ENCODE results near the gene FZD2. TPM values are rescaled to one million over a fixed set of nuclear protein-coding genes. Genes with fewer than 3 reads are reported as not detected.
A peak's percentile ranks its signal among the peaks of the same experiment; 100 is the strongest.

The FZD2 gene
- total and polyA plus RNA-seq, 2 of the 13 experiments (the other 11 are each of a cell fraction or from before 2014, with no cell fraction given), result 0.07 to 0.13 TPM

GRCh38 chr17:44522883-44523671, 34.2 kb upstream of the FZD2 start (continued):
- TF ChIP-seq ZBTB49 (CRISPR knock-in tag; IDR thresholded peaks at IDR 0.05; ENCODE audit: borderline replicate concordance), result no peak
- no peak for TF ChIP-seq MLX (CRISPR knock-in tag; IDR thresholded peaks at IDR 0.05)
- TF ChIP-seq ZNF337 (CRISPR knock-in tag; IDR thresholded peaks at IDR 0.05; ENCODE audit: borderline replicate concordance, low read depth), result no peak
- TF ChIP-seq ZNF30 (CRISPR knock-in tag; IDR thresholded peaks at IDR 0.05), result no peak
- no peak for TF ChIP-seq TP53 (CRISPR knock-in tag; conservative IDR thresholded peaks at IDR 0.05)
- TF ChIP-seq ZNF230 (CRISPR knock-in tag; IDR thresholded peaks at IDR 0.05), result no peak; the same call in 1 of the 2 replicates
- TF ChIP-seq ZBTB26 (CRISPR knock-in tag; IDR thresholded peaks at IDR 0.05; ENCODE audit: borderline replicate concordance), result no peak; the same call in 1 of the 2 replicates
- no peak; the same call in 1 of the 2 replicates for TF ChIP-seq HDAC2 (CRISPR knock-in tag; IDR thresholded peaks at IDR 0.05)
- TF ChIP-seq NFATC3 (CRISPR knock-in tag; IDR thresholded peaks at IDR 0.05), result no peak
- TF ChIP-seq ZNF530 (CRISPR knock-in tag; IDR thresholded peaks at IDR 0.05; ENCODE audit: low read depth), result no peak
- TF ChIP-seq MXD4 (CRISPR knock-in tag; IDR thresholded peaks at IDR 0.05), result no peak
- TF ChIP-seq TBP (CRISPR knock-in tag; IDR thresholded peaks at IDR 0.05), result no peak
- peak; percentile 76; the same call in 1 of the 2 replicates for TF ChIP-seq PHF20 (CRISPR knock-in tag; IDR thresholded peaks at IDR 0.05)
- no peak for TF ChIP-seq PLRG1 (conservative IDR thresholded peaks at IDR 0.05)
- TF ChIP-seq SIX1 (CRISPR knock-in tag; IDR thresholded peaks at IDR 0.05; ENCODE audit: borderline replicate concordance), result 0 out of 2 replicates have a peak, but pooled peaks have one; percentile 32
- TF ChIP-seq RXRB (CRISPR knock-in tag; IDR thresholded peaks at IDR 0.05; ENCODE audit: borderline replicate concordance), result peak; percentile 62
- no peak for TF ChIP-seq GTF3A (CRISPR knock-in tag; conservative IDR thresholded peaks at IDR 0.05)
- no peak for TF ChIP-seq ZNF777 (CRISPR knock-in tag; IDR thresholded peaks at IDR 0.05)
- TF ChIP-seq ISL2 (CRISPR knock-in tag; IDR thresholded peaks at IDR 0.05), result no peak
- peak; percentile 23; the same call in 1 of the 2 replicates for TF ChIP-seq EED (CRISPR knock-in tag; IDR thresholded peaks at IDR 0.05)
- no peak for TF ChIP-seq U2AF2 (IDR thresholded peaks at IDR 0.05; ENCODE audit: low read depth, low read length)
- TF ChIP-seq ZNF24 (IDR thresholded peaks at IDR 0.05), result no peak
- TF ChIP-seq CBX5 (CRISPR knock-in tag; IDR thresholded peaks at IDR 0.05; ENCODE audit: borderline replicate concordance), result peak; percentile 46; the same call in 1 of the 2 replicates
- TF ChIP-seq ZNF550 (CRISPR knock-in tag; IDR thresholded peaks at IDR 0.05; ENCODE audit: borderline replicate concordance), result no peak
- no peak for TF ChIP-seq ZNF660 (CRISPR knock-in tag; IDR thresholded peaks at IDR 0.05; ENCODE audit: borderline replicate concordance, low read depth)
- TF ChIP-seq HOMEZ (CRISPR knock-in tag; IDR thresholded peaks at IDR 0.05; ENCODE audit: low read depth), result no peak
